ENCODE results near the gene TANGO2.
"Not testable (repeated sequence)": the region's sequence is repeated elsewhere in the genome, so short reads cannot be mapped to it uniquely, and the experiment has no call there.

Gene TANGO2

GRCh38 chr22:20064545-20065262 is 43.8 kb downstream of the TANGO2 start:
- DNase-seq (ENCODE audit: low read depth), result no peak

GRCh38 chr22:20065896-20066616 is 45.1 kb downstream of the TANGO2 start:
- no peak for DNase-seq (ENCODE audit: low read depth)

GRCh38 chr22:20066617-20067383 is 45.9 kb downstream of the TANGO2 start:
- DNase-seq (ENCODE audit: low read depth), result no peak

- not testable (repeated sequence) for DNase-seq (ENCODE audit: low read depth)
Observed at GRCh38 chr22:20067384-20067682, 46.4 kb downstream of the TANGO2 start.

- no peak for DNase-seq (ENCODE audit: low read depth)
Observed at GRCh38 chr22:20068640-20069039, 47.7 kb downstream of the TANGO2 start.

GRCh38 chr22:20069331-20070042 is 48.6 kb downstream of the TANGO2 start:
- DNase-seq (ENCODE audit: low read depth), result no peak

GRCh38 chr22:20071524-20071972 is 50.6 kb downstream of the TANGO2 start:
- no peak for DNase-seq (ENCODE audit: low read depth)

- no peak for DNase-seq (ENCODE audit: low read depth)
Observed at GRCh38 chr22:20076627-20077172, 55.8 kb downstream of the TANGO2 start.

- peak; percentile 56 for DNase-seq (ENCODE audit: low read depth)
Observed at GRCh38 chr22:20079745-20080444, 59.0 kb downstream of the TANGO2 start, which contains the start of gene DGCR8. TSS of gene DGCR8 (plus strand) at chr22:20080241. CDS start at chr22:20085964, 5,723 bp downstream.

GRCh38 chr22:20080445-20080775 is 59.5 kb downstream of the TANGO2 start:
- peak; percentile 65 for DNase-seq (ENCODE audit: low read depth)

GRCh38 chr22:20080776-20081654 is 60.1 kb downstream of the TANGO2 start:
- no peak for DNase-seq (ENCODE audit: low read depth)

GRCh38 chr22:20083157-20083890 is 62.4 kb downstream of the TANGO2 start:
- DNase-seq (ENCODE audit: low read depth), result no peak

GRCh38 chr22:20083891-20084546 is 63.1 kb downstream of the TANGO2 start:
- no peak for DNase-seq (ENCODE audit: low read depth)

- DNase-seq (ENCODE audit: low read depth), result no peak
Observed at GRCh38 chr22:20084547-20085413, 63.9 kb downstream of the TANGO2 start.

- DNase-seq (ENCODE audit: low read depth), result no peak
Observed at GRCh38 chr22:20085651-20086050, 64.7 kb downstream of the TANGO2 start.

GRCh38 chr22:20086101-20086599 is 65.2 kb downstream of the TANGO2 start:
- no peak for DNase-seq (ENCODE audit: low read depth)

GRCh38 chr22:20086763-20087162 is 65.9 kb downstream of the TANGO2 start:
- DNase-seq (ENCODE audit: low read depth), result no peak
